PC-3 (cell line): ENCODE data around the gene COL9A1.

ENCODE experiments used
- EZH2 ChIP-seq: fragments of 300-600 bp; sonication (generic); IDR thresholded peaks from one replicate; pipeline ENCODE4 v1.6.1; 2017; ENCODE audit warnings: antibody characterized with exemption, mild to moderate bottlenecking, low read length; ENCODE audit not compliant: unreplicated experiment
- TF ChIP-seq, protein P1 (sequence below): fragments of 300-600 bp; sonication (generic); conservative IDR thresholded peaks from 2 replicates; pipeline ENCODE4 v1.5.1; 2017; ENCODE audit warnings: antibody characterized with exemption, low read depth, mild to moderate bottlenecking, low read length

DNA sequence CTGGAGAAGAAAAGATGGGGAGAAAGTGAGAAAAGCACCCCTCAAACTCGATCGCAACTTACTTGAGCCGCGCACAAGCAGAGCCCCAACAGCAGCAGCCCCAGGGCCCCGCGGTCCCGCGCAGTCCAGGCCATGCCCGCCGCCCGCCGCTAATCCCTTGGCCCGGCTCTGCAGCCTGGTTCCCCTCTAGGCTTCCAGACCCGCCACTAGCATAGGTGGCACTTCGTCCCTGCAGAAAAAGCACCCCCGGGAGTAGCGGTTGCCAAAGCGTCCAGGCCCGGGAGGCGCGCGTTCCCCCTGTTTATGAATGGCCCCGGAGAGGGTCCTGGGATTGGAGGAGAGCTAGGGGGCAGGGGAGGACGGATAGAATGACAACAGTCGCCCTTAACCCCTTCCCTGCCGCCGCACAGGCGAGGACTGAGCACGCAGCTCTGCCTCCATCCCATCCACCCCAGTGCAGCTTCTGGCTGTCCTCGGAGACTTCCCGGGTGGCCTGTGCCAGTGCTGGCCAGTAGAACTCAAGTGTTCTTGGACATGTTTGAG is 19.9 kb downstream of the COL9A1 start:
- TF ChIP-seq, protein P1, sequence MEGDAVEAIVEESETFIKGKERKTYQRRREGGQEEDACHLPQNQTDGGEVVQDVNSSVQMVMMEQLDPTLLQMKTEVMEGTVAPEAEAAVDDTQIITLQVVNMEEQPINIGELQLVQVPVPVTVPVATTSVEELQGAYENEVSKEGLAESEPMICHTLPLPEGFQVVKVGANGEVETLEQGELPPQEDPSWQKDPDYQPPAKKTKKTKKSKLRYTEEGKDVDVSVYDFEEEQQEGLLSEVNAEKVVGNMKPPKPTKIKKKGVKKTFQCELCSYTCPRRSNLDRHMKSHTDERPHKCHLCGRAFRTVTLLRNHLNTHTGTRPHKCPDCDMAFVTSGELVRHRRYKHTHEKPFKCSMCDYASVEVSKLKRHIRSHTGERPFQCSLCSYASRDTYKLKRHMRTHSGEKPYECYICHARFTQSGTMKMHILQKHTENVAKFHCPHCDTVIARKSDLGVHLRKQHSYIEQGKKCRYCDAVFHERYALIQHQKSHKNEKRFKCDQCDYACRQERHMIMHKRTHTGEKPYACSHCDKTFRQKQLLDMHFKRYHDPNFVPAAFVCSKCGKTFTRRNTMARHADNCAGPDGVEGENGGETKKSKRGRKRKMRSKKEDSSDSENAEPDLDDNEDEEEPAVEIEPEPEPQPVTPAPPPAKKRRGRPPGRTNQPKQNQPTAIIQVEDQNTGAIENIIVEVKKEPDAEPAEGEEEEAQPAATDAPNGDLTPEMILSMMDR, result no peak
- TF ChIP-seq EZH2, result no peak
